ENCODE data around the gene C8G.

The C8G gene

GRCh38 chr9:136988872-136989271 is 43.8 kb downstream of the C8G start:
- DNase-seq: no peak

GRCh38 chr9:136990242-136990911 is 45.3 kb downstream of the C8G start:
- DNase-seq: no peak

GRCh38 chr9:136991993-136992818 is 47.2 kb downstream of the C8G start, which contains the start of gene PAXX:
Gene PAXX, plus strand, starts transcription at chr9:136992422. Its CDS starts 22 bp downstream, at chr9:136992444.
- peak; percentile 90 for DNase-seq

GRCh38 chr9:136992819-136993369 is 47.9 kb downstream of the C8G start:
- no peak for DNase-seq

GRCh38 chr9:136994180-136994887 is 49.3 kb downstream of the C8G start:
- no peak for DNase-seq

DNA sequence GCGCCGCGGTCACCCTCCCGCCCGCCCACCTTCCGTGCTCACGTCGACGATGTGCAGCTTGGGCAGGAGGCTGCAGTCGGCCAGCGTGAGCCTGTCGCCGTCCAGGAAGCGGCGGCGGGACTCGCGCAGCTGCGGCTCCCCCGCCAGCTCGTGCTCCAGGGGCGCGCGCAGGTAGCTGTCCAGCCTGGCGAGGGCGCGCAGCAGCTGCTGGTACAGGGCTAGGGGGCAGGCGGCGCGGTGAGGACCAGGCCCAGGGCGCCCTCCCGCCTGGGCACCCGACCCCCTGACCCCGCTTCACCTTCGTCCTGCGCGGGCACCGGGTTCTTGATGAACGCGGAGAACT is 49.8 kb downstream of the C8G start:
- DNase-seq: no peak

DNA sequence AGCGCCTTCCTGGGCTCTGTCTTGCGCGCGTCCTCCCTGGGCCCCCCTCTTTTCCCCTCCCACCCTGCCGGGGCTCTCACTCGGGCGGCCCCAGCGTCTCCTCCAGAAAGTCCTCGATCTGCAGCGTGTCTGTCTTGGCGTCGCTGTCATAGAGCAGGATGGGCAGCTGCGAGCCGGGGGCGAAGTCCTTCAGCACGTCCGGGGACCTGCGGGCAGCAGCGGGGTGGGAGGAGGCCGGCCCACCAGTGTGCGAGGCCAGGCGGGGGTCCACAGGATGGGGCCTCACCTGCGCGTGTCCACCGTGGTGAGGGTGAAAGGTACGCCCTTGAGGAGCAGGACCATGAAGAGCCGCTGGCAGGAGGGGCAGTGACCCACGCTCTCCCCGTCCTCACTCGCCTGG is 50.3 kb downstream of the C8G start:
- DNase-seq: no peak

GRCh38 chr9:136995772-136996311 is 50.8 kb downstream of the C8G start:
- no peak for DNase-seq
